DMS53 (cell line): ENCODE measurements around the gene ADGRL3.

Experiments used
- DNase-seq: peaks from one replicate; lab custom pipeline; 2025; lab: John Stamatoyannopoulos, UW

ADGRL3 gene

GRCh38 chr4:61553557-61554125 is 353.5 kb downstream of the ADGRL3 start:
- no peak for DNase-seq

GRCh38 chr4:61555789-61556188 is 355.7 kb downstream of the ADGRL3 start:
- no peak for DNase-seq

GRCh38 chr4:61556277-61556676 is 356.2 kb downstream of the ADGRL3 start:
- DNase-seq = no peak

GRCh38 chr4:61559396-61559795 is 359.3 kb downstream of the ADGRL3 start:
- DNase-seq = no peak

- no peak for DNase-seq
Measured at GRCh38 chr4:61561028-61561427, 360.9 kb downstream of the ADGRL3 start.

GRCh38 chr4:61571761-61572559 is 371.8 kb downstream of the ADGRL3 start:
- DNase-seq = no peak

GRCh38 chr4:61575796-61576195 is 375.7 kb downstream of the ADGRL3 start:
- DNase-seq = no peak

DNA sequence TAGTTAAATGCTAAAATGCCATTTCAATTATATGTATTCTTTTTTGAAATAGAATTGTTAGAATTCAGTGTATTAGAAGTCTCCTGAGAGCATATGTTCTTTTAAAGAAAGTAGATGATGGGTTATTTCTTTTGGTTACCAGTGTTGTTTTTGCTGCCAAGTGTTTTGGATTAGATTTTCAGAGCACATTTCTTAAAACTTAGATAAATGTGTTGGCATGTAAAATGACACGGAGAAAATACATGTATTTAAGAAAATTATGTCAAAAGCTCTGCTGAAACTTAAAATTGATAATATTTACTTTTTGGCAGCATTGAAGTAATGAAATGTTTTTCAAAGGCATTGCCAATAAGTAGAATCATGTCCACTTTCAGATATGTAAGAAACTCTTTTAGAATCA is 379.7 kb downstream of the ADGRL3 start:
- no peak for DNase-seq

- DNase-seq = no peak
Measured at GRCh38 chr4:61580721-61581377, 380.7 kb downstream of the ADGRL3 start.

- no peak for DNase-seq
Measured at GRCh38 chr4:61583696-61584095, 383.6 kb downstream of the ADGRL3 start.

- DNase-seq = no peak
Measured at GRCh38 chr4:61588621-61589402, 388.7 kb downstream of the ADGRL3 start.

- peak; percentile 33 for DNase-seq
Measured at GRCh38 chr4:61590881-61591280, 390.8 kb downstream of the ADGRL3 start.

- no peak for DNase-seq
Measured at GRCh38 chr4:61596606-61597340, 396.6 kb downstream of the ADGRL3 start.

DNA sequence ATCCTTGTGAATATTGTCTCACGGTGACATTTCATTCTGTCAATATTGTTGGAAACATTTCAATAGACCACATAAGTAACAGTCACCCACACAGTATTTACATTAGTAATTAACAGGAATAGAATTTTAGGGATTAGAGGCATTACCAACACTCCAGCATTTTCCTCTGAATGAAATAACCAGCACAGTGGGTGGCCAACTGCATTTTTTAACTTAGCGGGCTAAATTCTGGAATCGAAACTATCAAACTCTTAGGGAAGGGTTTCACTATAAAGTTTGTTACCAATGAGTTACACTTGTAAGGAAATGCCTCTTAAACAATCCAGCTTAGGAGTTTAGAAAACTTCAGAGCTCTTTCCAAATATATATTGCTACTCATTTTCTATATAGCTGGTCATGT is 403.0 kb downstream of the ADGRL3 start:
- DNase-seq = no peak

DNA sequence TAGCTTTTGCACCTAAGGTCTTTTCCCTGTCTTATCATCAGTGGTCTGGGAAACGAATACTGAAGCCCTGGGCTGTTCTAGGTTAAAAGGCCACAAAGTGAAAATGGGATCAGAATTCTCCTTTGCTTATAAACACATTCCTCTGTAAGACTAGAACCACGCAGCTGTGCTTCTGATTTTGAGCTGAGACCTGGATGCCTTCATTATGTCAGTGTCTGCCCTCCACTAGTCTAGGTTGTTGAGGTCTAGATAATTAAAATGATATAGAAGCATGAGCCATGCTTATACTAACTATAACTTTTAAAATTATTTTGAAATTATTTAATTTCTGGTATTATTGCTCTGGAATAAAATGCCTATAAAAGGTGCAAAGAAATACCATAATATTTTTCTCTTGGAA is 403.9 kb downstream of the ADGRL3 start:
- no peak for DNase-seq

- no peak for DNase-seq
Measured at GRCh38 chr4:61605984-61606383, 405.9 kb downstream of the ADGRL3 start.

- DNase-seq = no peak
Measured at GRCh38 chr4:61614231-61614630, 414.1 kb downstream of the ADGRL3 start.

GRCh38 chr4:61619528-61619927 is 419.4 kb downstream of the ADGRL3 start:
- peak; percentile 16 for DNase-seq

DNA sequence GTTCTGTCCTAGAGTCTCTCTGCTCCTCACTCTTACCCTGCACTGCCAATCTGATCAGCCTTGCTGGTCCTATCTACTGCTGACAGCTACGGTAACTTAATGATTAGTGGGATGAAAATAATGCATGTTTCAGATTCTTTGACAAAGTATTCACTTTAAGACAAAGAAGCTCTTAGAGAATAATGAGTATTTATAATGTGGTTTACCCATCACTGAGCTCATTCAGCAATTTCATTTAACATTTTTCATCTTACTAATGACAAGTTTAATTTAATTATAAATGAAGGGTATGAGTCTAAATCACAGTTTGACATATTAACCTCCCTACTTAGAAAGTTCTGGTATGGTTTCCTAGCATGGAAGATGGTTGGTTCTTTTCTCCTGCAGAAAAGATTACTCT is 428.2 kb downstream of the ADGRL3 start:
- DNase-seq = no peak

DNA sequence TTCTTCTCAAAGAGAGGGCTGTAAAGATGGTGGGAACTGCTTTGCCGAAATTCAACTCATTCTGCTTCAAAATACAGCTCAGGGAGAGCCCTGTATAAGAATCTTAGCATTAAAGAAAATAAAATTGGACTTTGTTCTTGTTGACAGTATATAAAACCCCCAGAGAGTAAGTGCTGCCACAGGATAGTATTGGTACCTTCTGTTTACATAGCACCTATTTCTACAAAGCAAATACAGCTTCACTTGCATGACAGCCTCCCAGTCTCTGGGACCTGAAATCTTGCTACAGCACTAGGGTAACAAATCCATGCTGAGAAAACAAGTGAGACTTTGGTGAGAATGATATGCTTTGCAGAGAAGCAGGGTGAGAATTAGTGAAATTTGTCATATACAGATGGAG is 428.6 kb downstream of the ADGRL3 start:
- DNase-seq = peak; percentile 57

DNA sequence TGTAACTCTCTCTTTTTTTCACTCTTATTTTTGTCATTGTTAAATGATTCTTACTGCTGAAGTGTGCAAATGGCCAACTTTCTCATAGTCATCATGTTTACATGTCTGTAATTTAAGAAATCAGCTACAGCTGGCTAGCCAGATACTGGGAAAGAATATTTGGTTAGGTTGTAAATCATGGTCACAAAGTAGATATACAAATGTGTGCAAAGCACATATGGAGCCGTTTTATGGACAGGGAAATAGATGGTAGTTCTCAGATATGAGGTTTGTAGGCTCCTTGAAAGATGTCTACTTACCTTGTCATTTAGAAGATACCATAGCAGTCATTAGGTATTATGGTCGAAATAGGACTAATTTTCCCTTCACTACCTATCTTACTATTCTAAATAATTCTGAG is 430.4 kb downstream of the ADGRL3 start:
- DNase-seq = no peak

DNA sequence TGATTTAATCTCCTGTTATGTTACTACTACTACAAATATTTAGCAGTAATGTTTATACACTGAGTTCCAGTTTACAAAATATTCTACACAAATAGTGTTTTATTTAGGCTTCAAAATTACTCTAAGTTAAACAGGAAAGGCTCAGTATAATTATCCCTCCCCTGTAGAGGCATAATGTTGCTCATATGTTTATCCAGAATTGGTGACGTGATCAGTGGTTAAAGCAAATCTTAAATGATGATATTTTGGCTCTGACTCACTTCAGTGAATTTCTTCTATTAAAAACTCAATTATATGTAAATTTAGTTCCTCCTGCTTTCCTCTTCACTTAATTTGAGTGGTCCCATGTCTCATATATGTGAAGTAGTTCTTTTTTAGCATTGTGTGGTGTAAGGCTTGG is 438.5 kb downstream of the ADGRL3 start:
- DNase-seq = no peak
